HG02588 (cell line): Measurements from ENCODE around the gene SSC5D.
"Not testable (repeated sequence)": the region's sequence is repeated elsewhere in the genome, so short reads cannot be mapped to it uniquely, and the experiment has no call there.

Source experiments
- ATAC-seq: cut with Tn5 transposase; IDR thresholded peaks from one replicate; pipeline ENCODE4 v1.9.1; 2021; ENCODE audit warnings: mild to moderate bottlenecking, moderate library complexity; ENCODE audit not compliant: unreplicated experiment

The SSC5D gene

GRCh38 chr19:55487924-55488687, at the start of gene SSC5D:
TSS of gene SSC5D (plus strand) at chr19:55488436. CDS start at chr19:55488590, 154 bp downstream.
- no peak for ATAC-seq

GRCh38 chr19:55439052-55439451, 49.2 kb upstream of the SSC5D start:
- ATAC-seq, result no peak

GRCh38 chr19:55440411-55441105, 47.7 kb upstream of the SSC5D start:
- ATAC-seq, result no peak

GRCh38 chr19:55441319-55441691, 46.9 kb upstream of the SSC5D start:
- ATAC-seq, result no peak

- ATAC-seq, result no peak
Measured at GRCh38 chr19:55441692-55442321, 46.4 kb upstream of the SSC5D start.

- no peak for ATAC-seq
Measured at GRCh38 chr19:55442372-55442961, 45.8 kb upstream of the SSC5D start.

GRCh38 chr19:55443045-55443823, 45.0 kb upstream of the SSC5D start, which contains the start of gene SHISA7:
TSS of gene SHISA7 (minus strand) at chr19:55443300. CDS start at chr19:55442863, 437 bp downstream.
- no peak for ATAC-seq

GRCh38 chr19:55443824-55444480, 44.3 kb upstream of the SSC5D start:
- ATAC-seq, result no peak

GRCh38 chr19:55444646-55445045, 43.6 kb upstream of the SSC5D start:
- ATAC-seq, result no peak

GRCh38 chr19:55446060-55446459, 42.2 kb upstream of the SSC5D start:
- ATAC-seq, result no peak

- ATAC-seq, result no peak
Measured at GRCh38 chr19:55447421-55448174, 40.6 kb upstream of the SSC5D start.

GRCh38 chr19:55448175-55448490, 40.1 kb upstream of the SSC5D start:
- ATAC-seq, result not testable (repeated sequence)

GRCh38 chr19:55449469-55449868, 38.8 kb upstream of the SSC5D start:
- ATAC-seq, result no peak

- ATAC-seq, result no peak
Measured at GRCh38 chr19:55451163-55451964, 36.9 kb upstream of the SSC5D start.

GRCh38 chr19:55451965-55452748, 36.1 kb upstream of the SSC5D start:
- ATAC-seq, result no peak

GRCh38 chr19:55452749-55453346, 35.4 kb upstream of the SSC5D start:
- no peak for ATAC-seq

- ATAC-seq, result no peak
Measured at GRCh38 chr19:55453511-55454260, 34.5 kb upstream of the SSC5D start.
